ENCODE measurements around the gene KBTBD3. TPM values are rescaled to one million over a fixed set of nuclear protein-coding genes. Genes with fewer than 3 reads are reported as not detected.

The KBTBD3 gene
- total and polyA plus RNA-seq, 2 experiments from 2014 or later: 1.9 to 13.7 TPM

DNA sequence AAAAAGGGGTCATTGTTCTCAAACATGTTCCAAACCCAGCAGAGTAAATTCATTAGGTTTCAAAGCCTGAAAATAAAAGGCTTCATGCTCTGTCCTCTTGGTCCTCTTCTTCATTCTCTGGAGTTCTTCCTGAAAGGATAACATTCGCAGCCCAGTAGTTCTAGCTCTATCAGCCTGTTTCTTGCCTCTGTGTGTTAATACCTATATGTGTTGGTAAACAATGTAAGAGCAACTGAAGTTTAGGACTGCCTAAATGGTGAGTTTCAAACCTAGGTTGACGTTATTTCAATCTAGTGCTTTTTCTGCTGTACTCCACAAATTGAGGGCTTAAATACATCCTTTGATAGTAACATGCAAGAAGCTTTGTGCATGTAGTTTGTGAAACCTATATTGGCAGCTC lies 9.7 kb upstream of the KBTBD3 start (continued):
- TF ChIP-seq, protein P1, sequence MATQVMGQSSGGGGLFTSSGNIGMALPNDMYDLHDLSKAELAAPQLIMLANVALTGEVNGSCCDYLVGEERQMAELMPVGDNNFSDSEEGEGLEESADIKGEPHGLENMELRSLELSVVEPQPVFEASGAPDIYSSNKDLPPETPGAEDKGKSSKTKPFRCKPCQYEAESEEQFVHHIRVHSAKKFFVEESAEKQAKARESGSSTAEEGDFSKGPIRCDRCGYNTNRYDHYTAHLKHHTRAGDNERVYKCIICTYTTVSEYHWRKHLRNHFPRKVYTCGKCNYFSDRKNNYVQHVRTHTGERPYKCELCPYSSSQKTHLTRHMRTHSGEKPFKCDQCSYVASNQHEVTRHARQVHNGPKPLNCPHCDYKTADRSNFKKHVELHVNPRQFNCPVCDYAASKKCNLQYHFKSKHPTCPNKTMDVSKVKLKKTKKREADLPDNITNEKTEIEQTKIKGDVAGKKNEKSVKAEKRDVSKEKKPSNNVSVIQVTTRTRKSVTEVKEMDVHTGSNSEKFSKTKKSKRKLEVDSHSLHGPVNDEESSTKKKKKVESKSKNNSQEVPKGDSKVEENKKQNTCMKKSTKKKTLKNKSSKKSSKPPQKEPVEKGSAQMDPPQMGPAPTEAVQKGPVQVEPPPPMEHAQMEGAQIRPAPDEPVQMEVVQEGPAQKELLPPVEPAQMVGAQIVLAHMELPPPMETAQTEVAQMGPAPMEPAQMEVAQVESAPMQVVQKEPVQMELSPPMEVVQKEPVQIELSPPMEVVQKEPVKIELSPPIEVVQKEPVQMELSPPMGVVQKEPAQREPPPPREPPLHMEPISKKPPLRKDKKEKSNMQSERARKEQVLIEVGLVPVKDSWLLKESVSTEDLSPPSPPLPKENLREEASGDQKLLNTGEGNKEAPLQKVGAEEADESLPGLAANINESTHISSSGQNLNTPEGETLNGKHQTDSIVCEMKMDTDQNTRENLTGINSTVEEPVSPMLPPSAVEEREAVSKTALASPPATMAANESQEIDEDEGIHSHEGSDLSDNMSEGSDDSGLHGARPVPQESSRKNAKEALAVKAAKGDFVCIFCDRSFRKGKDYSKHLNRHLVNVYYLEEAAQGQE (IDR thresholded peaks at IDR 0.05; ENCODE audit: unreplicated experiment): no peak
- TF ChIP-seq POLR2AphosphoS5 (IDR thresholded peaks at IDR 0.05; ENCODE audit: low read depth) (no peak), ZNF114 (CRISPR knock-in tag; IDR thresholded peaks at IDR 0.05) (no peak), ZNF331 (CRISPR knock-in tag; IDR thresholded peaks at IDR 0.05; ENCODE audit: low read depth) (no peak)
- TF ChIP-seq, protein P2, sequence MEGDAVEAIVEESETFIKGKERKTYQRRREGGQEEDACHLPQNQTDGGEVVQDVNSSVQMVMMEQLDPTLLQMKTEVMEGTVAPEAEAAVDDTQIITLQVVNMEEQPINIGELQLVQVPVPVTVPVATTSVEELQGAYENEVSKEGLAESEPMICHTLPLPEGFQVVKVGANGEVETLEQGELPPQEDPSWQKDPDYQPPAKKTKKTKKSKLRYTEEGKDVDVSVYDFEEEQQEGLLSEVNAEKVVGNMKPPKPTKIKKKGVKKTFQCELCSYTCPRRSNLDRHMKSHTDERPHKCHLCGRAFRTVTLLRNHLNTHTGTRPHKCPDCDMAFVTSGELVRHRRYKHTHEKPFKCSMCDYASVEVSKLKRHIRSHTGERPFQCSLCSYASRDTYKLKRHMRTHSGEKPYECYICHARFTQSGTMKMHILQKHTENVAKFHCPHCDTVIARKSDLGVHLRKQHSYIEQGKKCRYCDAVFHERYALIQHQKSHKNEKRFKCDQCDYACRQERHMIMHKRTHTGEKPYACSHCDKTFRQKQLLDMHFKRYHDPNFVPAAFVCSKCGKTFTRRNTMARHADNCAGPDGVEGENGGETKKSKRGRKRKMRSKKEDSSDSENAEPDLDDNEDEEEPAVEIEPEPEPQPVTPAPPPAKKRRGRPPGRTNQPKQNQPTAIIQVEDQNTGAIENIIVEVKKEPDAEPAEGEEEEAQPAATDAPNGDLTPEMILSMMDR (conservative IDR thresholded peaks at IDR 0.05; ENCODE audit: low read depth in 2 of 2): no peak

DNA sequence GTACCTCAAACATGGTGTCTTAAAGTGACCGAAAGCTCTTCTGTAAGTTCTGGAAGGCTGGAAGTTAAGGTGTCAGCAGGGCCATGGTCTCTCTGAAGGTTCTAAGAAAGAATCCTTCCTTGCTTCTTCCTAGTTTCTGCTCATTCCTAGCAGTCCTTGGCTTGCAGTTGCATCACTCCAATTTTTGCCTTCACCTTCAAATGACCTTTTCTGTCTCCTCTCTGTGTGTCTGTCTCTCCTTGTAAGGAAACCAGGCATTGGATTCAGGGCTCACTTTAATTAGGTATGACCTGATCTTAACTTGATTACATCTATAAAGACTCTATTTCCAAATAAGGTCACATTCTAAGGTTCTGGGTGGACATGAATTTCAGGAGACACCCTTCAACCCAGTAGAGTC lies 9.0 kb upstream of the KBTBD3 start:
- Mint-ChIP-seq H3K27me3 (ENCODE audit: insufficient read depth, low read depth, poor library complexity) (no peaks in the 10 kb centered on the region), H3K4me1 (peaks cover 15% of the 10 kb centered on the region), H3K4me3 (no peak overlapping the region), H3K9me3 (no peaks in the 10 kb centered on the region), H3K36me3 (ENCODE audit: low read depth) (peaks cover 59% of the 10 kb centered on the region), H3K27ac (peak overlapping the region; percentile 19)
- H2AFZ ChIP-seq: no peak overlapping the region
- H3F3A ChIP-seq (replicated peaks; ENCODE audit: low read depth): no peaks in the 10 kb centered on the region
- no peaks in the 10 kb centered on the region; the same call in 1 of the 2 replicates for H3K4me1 ChIP-seq (ENCODE audit: insufficient read depth)
- H3K4me3 ChIP-seq: no peak overlapping the region
- H3K36me3 ChIP-seq (ENCODE audit: insufficient read depth): peaks cover 9% of the 10 kb centered on the region; the same call in 1 of the 2 replicates
- H4K20me1 ChIP-seq (replicated peaks; ENCODE audit: insufficient read depth): peaks cover 14% of the 10 kb centered on the region; the same call in 1 of the 2 replicates
- no peak for DNase-seq (ENCODE audit: low spot score)
- no peaks in the 10 kb centered on the region for H3K27me3 ChIP-seq (ENCODE audit: insufficient read depth)
- H3K9me2 ChIP-seq (ENCODE audit: insufficient read depth): no peaks in the 10 kb centered on the region
- H3K79me2 ChIP-seq (replicated peaks; ENCODE audit: insufficient read depth): peaks cover 98% of the 10 kb centered on the region
- peak overlapping the region; percentile 52 for H3K27ac ChIP-seq (ENCODE audit: low read depth)
- H3K4me2 ChIP-seq: no peak overlapping the region
- no peak for ATAC-seq
- TF ChIP-seq POLR2AphosphoS5 (IDR thresholded peaks at IDR 0.05; ENCODE audit: low read depth) (no peak), STAT1 (IDR thresholded peaks at IDR 0.05; ENCODE audit: unreplicated experiment) (no peak), JUNB (IDR thresholded peaks at IDR 0.05; ENCODE audit: unreplicated experiment) (no peak), ZNF331 (CRISPR knock-in tag; IDR thresholded peaks at IDR 0.05; ENCODE audit: low read depth) (no peak), CREB1 (CRISPR knock-in tag; IDR thresholded peaks at IDR 0.05; ENCODE audit: low read depth) (no peak)
- TF ChIP-seq, protein P3, sequence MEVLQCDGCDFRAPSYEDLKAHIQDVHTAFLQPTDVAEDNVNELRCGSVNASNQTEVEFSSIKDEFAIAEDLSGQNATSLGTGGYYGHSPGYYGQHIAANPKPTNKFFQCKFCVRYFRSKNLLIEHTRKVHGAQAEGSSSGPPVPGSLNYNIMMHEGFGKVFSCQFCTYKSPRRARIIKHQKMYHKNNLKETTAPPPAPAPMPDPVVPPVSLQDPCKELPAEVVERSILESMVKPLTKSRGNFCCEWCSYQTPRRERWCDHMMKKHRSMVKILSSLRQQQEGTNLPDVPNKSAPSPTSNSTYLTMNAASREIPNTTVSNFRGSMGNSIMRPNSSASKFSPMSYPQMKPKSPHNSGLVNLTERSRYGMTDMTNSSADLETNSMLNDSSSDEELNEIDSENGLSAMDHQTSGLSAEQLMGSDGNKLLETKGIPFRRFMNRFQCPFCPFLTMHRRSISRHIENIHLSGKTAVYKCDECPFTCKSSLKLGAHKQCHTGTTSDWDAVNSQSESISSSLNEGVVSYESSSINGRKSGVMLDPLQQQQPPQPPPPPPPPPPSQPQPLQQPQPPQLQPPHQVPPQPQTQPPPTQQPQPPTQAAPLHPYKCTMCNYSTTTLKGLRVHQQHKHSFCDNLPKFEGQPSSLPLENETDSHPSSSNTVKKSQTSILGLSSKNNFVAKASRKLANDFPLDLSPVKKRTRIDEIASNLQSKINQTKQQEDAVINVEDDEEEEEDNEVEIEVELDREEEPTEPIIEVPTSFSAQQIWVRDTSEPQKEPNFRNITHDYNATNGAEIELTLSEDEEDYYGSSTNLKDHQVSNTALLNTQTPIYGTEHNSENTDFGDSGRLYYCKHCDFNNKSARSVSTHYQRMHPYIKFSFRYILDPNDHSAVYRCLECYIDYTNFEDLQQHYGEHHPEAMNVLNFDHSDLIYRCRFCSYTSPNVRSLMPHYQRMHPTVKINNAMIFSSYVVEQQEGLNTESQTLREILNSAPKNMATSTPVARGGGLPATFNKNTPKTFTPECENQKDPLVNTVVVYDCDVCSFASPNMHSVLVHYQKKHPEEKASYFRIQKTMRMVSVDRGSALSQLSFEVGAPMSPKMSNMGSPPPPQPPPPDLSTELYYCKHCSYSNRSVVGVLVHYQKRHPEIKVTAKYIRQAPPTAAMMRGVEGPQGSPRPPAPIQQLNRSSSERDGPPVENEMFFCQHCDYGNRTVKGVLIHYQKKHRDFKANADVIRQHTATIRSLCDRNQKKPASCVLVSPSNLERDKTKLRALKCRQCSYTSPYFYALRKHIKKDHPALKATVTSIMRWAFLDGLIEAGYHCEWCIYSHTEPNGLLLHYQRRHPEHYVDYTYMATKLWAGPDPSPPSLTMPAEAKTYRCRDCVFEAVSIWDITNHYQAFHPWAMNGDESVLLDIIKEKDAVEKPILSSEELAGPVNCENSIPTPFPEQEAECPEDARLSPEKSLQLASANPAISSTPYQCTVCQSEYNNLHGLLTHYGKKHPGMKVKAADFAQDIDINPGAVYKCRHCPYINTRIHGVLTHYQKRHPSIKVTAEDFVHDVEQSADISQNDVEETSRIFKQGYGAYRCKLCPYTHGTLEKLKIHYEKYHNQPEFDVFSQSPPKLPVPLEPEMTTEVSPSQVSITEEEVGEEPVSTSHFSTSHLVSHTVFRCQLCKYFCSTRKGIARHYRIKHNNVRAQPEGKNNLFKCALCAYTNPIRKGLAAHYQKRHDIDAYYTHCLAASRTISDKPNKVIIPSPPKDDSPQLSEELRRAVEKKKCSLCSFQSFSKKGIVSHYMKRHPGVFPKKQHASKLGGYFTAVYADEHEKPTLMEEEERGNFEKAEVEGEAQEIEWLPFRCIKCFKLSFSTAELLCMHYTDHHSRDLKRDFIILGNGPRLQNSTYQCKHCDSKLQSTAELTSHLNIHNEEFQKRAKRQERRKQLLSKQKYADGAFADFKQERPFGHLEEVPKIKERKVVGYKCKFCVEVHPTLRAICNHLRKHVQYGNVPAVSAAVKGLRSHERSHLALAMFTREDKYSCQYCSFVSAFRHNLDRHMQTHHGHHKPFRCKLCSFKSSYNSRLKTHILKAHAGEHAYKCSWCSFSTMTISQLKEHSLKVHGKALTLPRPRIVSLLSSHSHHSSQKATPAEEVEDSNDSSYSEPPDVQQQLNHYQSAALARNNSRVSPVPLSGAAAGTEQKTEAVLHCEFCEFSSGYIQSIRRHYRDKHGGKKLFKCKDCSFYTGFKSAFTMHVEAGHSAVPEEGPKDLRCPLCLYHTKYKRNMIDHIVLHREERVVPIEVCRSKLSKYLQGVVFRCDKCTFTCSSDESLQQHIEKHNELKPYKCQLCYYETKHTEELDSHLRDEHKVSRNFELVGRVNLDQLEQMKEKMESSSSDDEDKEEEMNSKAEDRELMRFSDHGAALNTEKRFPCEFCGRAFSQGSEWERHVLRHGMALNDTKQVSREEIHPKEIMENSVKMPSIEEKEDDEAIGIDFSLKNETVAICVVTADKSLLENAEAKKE (CRISPR knock-in tag; IDR thresholded peaks at IDR 0.05): no peak
- TF ChIP-seq, protein P1 (IDR thresholded peaks at IDR 0.05; ENCODE audit: unreplicated experiment): no peak
